Fibroblast of the aortic adventitia (primary cell): ENCODE measurements around the gene FMNL1. TPM values are rescaled to one million over a fixed set of nuclear protein-coding genes. Genes with fewer than 3 reads are reported as not detected.

Experiments used
- DNase-seq: peaks from one replicate; pipeline ENCODE4 v3.0.0-alpha.2; 2010; ENCODE audit warnings: low read depth
- H3K4me3 ChIP-seq: 2 replicates; pipeline ENCODE4 v1.5.1; 2011; ENCODE audit warnings: low read depth, mild to moderate bottlenecking, control low read depth, low read length, moderate library complexity
- total RNA-seq: library from RNA; depleted of rRNA; stranded (reverse); fragments of >200 nt; gene quantifications from 2 replicates; pipeline ENCODE4 v1.2.3, GENCODE V29; 2012; ENCODE audit warnings: low replicate concordance
- TF ChIP-seq, protein P1 (sequence below): IDR thresholded peaks from 2 replicates; pipeline ENCODE4 v1.5.1; 2011; ENCODE audit warnings: mild to moderate bottlenecking, low read length, control low read depth, inconsistent platforms; ENCODE audit not compliant: insufficient read depth

Gene FMNL1
- total RNA-seq, 1 donor = 0.81 TPM

DNA sequence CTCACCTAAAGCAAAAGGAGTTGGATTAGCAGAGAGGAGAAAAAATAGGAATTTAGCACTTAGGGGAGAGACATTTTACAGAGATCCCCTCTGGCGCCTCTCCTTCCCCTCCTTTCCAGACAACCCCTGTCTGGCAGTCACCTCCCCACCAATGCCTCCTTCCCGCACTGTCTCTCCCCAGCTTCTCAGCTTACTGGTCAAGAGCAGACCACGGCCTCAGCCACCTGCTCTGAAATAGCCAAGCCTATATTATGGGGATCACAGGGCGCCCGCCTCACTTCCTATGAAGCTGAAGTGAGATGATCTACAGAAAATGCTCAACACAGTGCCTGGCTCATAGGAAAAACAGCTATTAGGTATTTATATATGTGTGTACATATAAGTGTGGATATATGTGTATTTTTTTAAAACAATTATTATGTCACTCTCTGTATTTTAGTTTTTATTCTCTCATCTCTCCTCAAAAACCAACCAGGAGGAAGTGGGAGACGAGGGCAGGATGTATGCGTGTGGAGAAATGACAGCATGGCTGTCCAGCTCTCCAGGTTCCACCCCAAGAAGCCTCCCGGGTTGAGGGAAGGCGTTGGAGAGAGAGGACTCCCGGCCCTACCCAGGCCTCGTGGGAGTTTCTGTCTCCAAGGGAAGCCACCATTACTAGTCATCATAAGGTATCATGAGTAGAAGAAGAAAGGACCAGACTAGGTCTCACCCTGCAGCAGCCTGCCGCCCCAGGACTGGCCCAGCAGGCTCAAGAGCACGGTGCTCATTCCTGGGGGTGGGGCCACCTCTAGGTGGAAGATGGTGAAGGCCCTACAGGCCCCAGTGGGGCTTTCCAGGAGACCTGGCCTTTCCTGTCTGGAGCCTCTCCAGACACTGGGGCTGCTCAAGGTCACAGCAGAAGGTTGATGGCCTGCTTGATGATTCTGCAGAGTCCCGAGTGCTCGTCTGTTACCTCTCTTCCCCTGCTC, 67.9 kb downstream of the FMNL1 start:
- no peak overlapping the region for H3K4me3 ChIP-seq
- TF ChIP-seq, protein P1, sequence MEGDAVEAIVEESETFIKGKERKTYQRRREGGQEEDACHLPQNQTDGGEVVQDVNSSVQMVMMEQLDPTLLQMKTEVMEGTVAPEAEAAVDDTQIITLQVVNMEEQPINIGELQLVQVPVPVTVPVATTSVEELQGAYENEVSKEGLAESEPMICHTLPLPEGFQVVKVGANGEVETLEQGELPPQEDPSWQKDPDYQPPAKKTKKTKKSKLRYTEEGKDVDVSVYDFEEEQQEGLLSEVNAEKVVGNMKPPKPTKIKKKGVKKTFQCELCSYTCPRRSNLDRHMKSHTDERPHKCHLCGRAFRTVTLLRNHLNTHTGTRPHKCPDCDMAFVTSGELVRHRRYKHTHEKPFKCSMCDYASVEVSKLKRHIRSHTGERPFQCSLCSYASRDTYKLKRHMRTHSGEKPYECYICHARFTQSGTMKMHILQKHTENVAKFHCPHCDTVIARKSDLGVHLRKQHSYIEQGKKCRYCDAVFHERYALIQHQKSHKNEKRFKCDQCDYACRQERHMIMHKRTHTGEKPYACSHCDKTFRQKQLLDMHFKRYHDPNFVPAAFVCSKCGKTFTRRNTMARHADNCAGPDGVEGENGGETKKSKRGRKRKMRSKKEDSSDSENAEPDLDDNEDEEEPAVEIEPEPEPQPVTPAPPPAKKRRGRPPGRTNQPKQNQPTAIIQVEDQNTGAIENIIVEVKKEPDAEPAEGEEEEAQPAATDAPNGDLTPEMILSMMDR = no peak
- no peak for DNase-seq

DNA sequence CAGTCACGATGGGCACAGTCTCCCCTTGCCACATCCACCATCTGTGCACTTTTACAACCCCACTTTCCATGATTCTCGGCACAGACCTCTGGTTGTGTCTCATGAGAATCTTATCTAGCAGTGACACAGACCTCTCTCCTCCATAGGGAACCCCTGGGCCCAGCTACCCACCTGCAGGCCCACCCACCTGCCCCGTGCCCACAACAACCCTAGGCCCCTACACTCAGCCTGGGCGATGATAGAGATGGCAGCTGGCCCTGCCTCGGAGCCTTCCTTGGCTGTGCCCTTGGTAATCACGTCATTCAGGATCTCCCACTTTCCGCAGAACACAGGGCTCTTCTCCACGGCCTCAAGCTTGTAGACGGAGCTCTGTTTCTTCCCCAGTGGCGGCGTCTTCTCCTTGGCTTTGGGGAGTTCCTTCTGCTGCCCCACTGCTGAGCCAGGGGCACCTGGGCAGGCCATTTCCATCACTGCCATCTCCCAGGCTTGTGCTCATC, 68.6 kb downstream of the FMNL1 start:
- DNase-seq = no peak
- TF ChIP-seq, protein P1 = no peak
- H3K4me3 ChIP-seq = no peak overlapping the region

DNA sequence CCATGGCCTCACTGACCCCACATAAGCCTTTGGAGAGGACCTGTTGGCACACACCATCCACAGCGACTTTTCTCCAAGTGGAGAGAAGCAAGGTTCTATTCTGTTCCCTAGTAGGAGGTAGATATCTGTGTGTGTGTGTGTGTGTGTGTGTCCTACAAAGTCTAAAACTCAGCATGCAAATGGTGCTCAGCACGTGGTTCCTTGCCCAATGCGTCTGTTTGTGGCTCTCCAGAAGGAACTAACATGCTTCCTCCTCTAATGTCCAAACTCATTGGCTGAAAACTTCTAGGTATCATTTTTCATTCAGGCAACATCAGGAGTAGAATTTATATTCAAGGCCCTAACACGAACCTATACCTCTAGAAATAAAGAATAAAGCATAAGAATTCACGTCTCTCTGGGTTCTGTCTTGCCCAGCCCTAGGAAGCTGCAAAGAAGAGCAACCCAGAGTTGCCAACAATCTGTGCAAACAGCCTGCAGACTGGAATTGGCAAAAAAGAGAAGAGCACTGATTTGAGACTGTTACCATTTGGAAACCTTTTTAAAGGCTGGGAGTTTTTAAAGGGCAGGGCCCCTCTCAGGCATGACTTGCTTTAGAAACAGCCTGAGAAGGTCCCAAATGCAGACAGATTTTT, 69.6 kb downstream of the FMNL1 start:
- no peak overlapping the region for H3K4me3 ChIP-seq
- TF ChIP-seq, protein P1 = no peak
- no peak for DNase-seq

DNA sequence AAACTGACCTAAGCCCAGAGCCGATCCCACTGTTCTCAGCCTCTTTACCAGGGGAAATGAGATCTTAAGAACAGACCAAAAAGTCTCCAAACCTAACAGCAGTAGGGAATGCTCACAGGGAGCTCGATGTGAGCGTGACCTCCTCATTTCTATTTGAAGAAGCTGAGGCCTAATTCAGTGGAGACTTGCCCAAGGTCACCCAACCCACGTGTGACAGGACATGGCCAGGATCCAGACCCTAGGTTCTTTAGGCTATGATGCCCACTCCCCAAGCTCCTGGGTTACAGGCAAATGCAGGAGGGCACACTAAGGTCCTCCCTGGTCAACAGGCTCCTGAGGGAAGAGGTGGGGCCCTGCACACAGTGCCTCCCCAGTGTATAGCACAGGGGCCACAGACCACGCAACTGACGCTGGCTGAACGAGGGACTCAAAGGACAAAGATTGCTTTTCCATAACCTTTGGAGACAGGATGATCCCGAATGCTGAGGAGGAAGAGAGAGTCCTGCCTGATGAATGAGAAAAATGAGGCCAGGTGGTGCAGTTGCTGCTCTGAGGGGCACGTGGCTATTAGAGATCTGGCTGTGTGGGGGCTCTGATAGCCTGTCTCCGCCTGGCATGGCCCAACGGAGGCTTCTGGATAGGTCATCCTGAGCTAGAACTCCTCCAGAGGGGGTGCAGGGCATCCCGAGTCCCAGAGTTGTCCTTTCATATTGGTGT, 71.2 kb downstream of the FMNL1 start:
- TF ChIP-seq, protein P1 = no peak
- H3K4me3 ChIP-seq = no peak overlapping the region
- DNase-seq = no peak

- H3K4me3 ChIP-seq = no peak overlapping the region
- DNase-seq = peak; percentile 89
- TF ChIP-seq, protein P1 = no peak
These were observed 71.9 kb downstream of the FMNL1 start for GRCh38 chr17:45293413-45294211.

DNA sequence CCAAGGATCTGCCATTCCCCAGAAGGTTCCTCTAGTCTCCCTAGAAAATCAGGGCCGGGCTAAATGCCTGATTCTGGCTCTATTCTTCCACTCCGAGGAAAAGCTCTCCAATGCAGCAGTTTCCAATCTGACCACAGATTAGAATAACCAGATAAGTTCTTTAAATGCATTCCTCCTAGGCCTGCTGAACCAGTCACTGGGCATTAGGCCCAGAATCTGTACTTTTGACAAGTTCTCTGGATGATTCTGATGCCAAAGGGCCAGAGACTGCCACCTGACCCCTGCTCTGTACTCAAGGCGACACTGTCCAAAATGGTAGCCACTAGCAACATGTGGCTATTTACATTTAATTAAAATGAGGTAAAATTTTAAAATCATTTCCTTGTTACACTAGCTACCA, 72.8 kb downstream of the FMNL1 start:
- H3K4me3 ChIP-seq = no peak overlapping the region
- peak; percentile 97 for DNase-seq
- TF ChIP-seq, protein P1 = no peak
